Fibroblast of lung (primary cell): ENCODE measurements around the gene DYSF.

ENCODE experiments used
- EZH2 ChIP-seq: IDR thresholded peaks from 2 replicates; pipeline ENCODE4 v1.5.1; 2012; ENCODE audit warnings: low read length, control low read depth, mild to moderate bottlenecking; ENCODE audit errors: missing control alignments
- TF ChIP-seq, protein P1 (sequence below), 2 donors: IDR thresholded peaks in 1 of 2; conservative IDR thresholded peaks in 1 of 2; 1 replicate in 1 of 2; 2 replicates in 1 of 2; pipeline ENCODE4 v1.5.1; 2011 to 2012; ENCODE audit warnings: low read length in 2 of 2, control low read depth in 1 of 2, inconsistent platforms in 1 of 2, low read depth in 1 of 2, mild to moderate bottlenecking in 1 of 2

GRCh38 chr2:71521436-71521950 lies 68.1 kb downstream of the DYSF start:
- TF ChIP-seq, protein P1, sequence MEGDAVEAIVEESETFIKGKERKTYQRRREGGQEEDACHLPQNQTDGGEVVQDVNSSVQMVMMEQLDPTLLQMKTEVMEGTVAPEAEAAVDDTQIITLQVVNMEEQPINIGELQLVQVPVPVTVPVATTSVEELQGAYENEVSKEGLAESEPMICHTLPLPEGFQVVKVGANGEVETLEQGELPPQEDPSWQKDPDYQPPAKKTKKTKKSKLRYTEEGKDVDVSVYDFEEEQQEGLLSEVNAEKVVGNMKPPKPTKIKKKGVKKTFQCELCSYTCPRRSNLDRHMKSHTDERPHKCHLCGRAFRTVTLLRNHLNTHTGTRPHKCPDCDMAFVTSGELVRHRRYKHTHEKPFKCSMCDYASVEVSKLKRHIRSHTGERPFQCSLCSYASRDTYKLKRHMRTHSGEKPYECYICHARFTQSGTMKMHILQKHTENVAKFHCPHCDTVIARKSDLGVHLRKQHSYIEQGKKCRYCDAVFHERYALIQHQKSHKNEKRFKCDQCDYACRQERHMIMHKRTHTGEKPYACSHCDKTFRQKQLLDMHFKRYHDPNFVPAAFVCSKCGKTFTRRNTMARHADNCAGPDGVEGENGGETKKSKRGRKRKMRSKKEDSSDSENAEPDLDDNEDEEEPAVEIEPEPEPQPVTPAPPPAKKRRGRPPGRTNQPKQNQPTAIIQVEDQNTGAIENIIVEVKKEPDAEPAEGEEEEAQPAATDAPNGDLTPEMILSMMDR (conservative IDR thresholded peaks at IDR 0.05 in 1 of 2, IDR thresholded peaks at IDR 0.05 in 1 of 2; ENCODE audit: low read depth in 1 of 2, low read length in 2 of 2) = no peak
- TF ChIP-seq EZH2 = no peak
